ENCODE results near the gene PUM1. TPM values are rescaled to one million over a fixed set of nuclear protein-coding genes. Genes with fewer than 3 reads are reported as not detected.
"Not testable (repeated sequence)": the region's sequence is repeated elsewhere in the genome, so short reads cannot be mapped to it uniquely, and the experiment has no call there.

The PUM1 gene
- total RNA-seq, 4 donors from 2014 or later = 118 to 191 (median 132) TPM

DNA sequence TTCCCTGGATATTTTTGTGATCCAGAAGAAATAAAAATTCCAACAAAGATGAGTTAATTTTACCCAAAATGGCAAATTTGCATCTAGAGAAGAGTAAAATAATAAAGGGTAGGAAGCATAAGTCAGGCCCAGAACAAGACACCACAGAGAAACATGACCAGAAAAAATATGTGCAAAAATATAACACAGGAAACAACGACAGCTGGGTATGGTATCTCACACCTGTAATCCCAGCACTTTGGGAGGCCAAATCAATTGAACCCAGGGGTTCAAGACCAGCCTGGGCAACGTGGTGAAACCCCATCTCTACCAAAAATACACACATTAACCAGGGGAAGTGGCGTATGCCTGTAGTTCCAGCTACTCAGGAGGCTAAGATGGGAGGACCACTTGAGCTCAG is 117.2 kb downstream of the PUM1 start:
- H3K36me3 ChIP-seq = peaks cover 52 to 60% of the 10 kb centered on the region in 2 donors
- 86 to 94% methylated on average over 3 of the region's 3 CpGs for WGBS, 2 donors

GRCh38 chr1:30947212-30947611 is 118.3 kb downstream of the PUM1 start:
- no peak for TF ChIP-seq POLR2A (IDR thresholded peaks at IDR 0.05)
- TF ChIP-seq CTCF (IDR thresholded peaks at IDR 0.05) = no peak
- no peaks in the 10 kb centered on the region for H3K9me3 ChIP-seq
- no peaks in the 10 kb centered on the region for H3K27me3 ChIP-seq
- H3K36me3 ChIP-seq = peaks cover 45 to 64% of the 10 kb centered on the region in 2 donors
- intact Hi-C loops (cut with DNase I) = no loop called here
- DNase-seq = no peak
- no peak overlapping the region for H3K4me3 ChIP-seq (replicated peaks in 1 of 3)
- H3K27ac ChIP-seq = no peak overlapping the region
- H3K4me1 ChIP-seq = peaks cover 0 to 6% of the 10 kb centered on the region in 2 donors

More for the DNA sequence above, 117.2 kb downstream of the PUM1 start:
- H3K9me3 ChIP-seq = no peaks in the 10 kb centered on the region
- H3K4me3 ChIP-seq (replicated peaks in 1 of 3) = no peak overlapping the region
- intact Hi-C loops (cut with DNase I) = no loop called here
- no peaks in the 10 kb centered on the region for H3K27me3 ChIP-seq
- H3K27ac ChIP-seq = no peak overlapping the region
- peaks cover 0 to 12% of the 10 kb centered on the region in 2 donors for H3K4me1 ChIP-seq
- no peak for DNase-seq
- TF ChIP-seq POLR2A (IDR thresholded peaks at IDR 0.05) (no peak), CTCF (IDR thresholded peaks at IDR 0.05) (no peak)

GRCh38 chr1:30942326-30942963 is 123.1 kb downstream of the PUM1 start:
- intact Hi-C loops (cut with DNase I) = no loop called here
- Histone ChIP-seq H3K27me3 (no peaks in the 10 kb centered on the region), H3K4me1 (peaks cover 0 to 7% of the 10 kb centered on the region in 2 donors), H3K4me3 (replicated peaks in 1 of 3) (no peak overlapping the region), H3K36me3 (peaks cover 52 to 65% of the 10 kb centered on the region in 2 donors), H3K9me3 (no peaks in the 10 kb centered on the region), H3K27ac (no peak overlapping the region)
- 90 to 95% methylated on average over 7 of the region's 7 CpGs for WGBS, 2 donors
- TF ChIP-seq POLR2A (IDR thresholded peaks at IDR 0.05) (no peak), CTCF (IDR thresholded peaks at IDR 0.05) (no peak)
- DNase-seq = no peak

DNA sequence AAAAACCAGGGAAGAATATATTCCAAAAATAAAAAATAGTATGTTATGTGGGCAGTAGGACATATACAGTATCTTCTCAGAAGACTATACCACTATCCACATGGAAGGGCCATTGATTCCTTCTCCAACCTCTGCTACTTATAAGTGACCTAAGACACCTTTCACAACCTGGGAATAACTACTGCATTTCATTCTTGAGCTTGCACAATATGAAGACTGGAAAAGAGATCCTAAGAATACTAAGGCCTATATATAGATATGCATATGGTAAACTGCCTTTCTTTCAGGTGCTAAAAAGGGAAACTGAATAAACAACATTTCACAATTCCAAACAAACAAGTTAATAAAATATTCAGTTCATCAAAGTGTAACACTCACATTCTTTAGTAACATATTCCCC is 125.0 kb downstream of the PUM1 start:
- no peaks in the 10 kb centered on the region for H3K27me3 ChIP-seq
- intact Hi-C loops (cut with DNase I) = no loop called here
- H3K9me3 ChIP-seq = no peaks in the 10 kb centered on the region
- peaks cover 0 to 7% of the 10 kb centered on the region in 2 donors for H3K4me1 ChIP-seq
- peaks cover 65 to 68% of the 10 kb centered on the region in 2 donors for H3K36me3 ChIP-seq
- H3K4me3 ChIP-seq (replicated peaks in 1 of 3) = no peak overlapping the region
- no peak for DNase-seq
- no peak overlapping the region for H3K27ac ChIP-seq
- TF ChIP-seq CTCF (IDR thresholded peaks at IDR 0.05) (no peak), POLR2A (IDR thresholded peaks at IDR 0.05) (no peak)

DNA sequence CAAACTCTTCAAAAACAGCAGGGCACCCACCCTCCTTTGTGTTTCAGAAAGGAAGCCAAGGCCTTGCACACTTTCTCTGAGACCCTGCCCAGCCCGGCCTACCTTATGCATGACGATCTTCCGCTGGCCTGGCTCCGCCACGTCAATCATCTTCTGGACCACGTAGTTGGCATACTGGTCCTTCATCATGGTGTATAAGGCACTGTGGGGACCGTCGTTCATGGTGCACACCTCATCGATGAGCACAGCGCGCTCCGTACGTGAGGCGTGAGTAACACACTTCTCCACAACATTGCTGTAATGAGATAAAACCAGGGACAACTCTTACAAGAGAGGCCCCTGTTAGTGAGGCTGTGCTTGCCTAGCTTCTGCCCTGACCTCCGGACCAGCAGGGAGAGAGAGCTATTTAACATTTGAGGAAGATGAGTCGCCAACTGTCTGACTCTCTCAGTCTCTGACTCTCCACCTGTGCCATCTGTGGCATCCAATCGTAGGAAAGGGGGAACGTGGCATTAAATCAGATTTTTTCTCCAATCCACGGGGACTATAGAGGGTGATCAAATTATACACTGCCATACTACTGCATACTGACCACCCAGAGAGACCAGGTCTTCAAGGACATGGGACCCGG is 128.9 kb downstream of the PUM1 start:
- Histone ChIP-seq H3K9me3 (no peaks in the 10 kb centered on the region), H3K36me3 (peaks cover 66 to 74% of the 10 kb centered on the region in 2 donors), H3K4me3 (replicated peaks in 1 of 3) (no peak overlapping the region), H3K27me3 (no peaks in the 10 kb centered on the region), H3K27ac (no peak overlapping the region), H3K4me1 (peaks cover 0 to 7% of the 10 kb centered on the region in 2 donors)
- intact Hi-C loops (cut with DNase I) = no loop called here
- WGBS, 2 donors = 93 to 95% methylated on average over 20 of the region's 20 CpGs
- TF ChIP-seq CTCF (IDR thresholded peaks at IDR 0.05) (no peak), POLR2A (IDR thresholded peaks at IDR 0.05) (no peak)
- no peak for DNase-seq

- H3K4me3 ChIP-seq (replicated peaks in 1 of 3); H3K9me3 ChIP-seq; intact Hi-C loops (cut with DNase I); H3K27me3 ChIP-seq; DNase-seq; H3K27ac ChIP-seq; H3K4me1 ChIP-seq: not testable (repeated sequence)
- no CpG with 5 or more reads among the region's 4 CpGs for WGBS, 2 donors
- H3K36me3 ChIP-seq = peaks cover 58 to 67% of the 10 kb centered on the region in 2 donors
Observed at GRCh38 chr1:30935758-30936157, 129.8 kb downstream of the PUM1 start.

Measured in thyroid gland (tissue), 4 donors.